Breast epithelium (tissue), 3 donors: Measurements from ENCODE around the gene PGS1.

Experiments used
- POLR2A ChIP-seq: fragments of 450-650 bp; IDR thresholded peaks from one replicate; pipeline ENCODE4 v1.6.1; 2016; ENCODE audit warnings: antibody characterized with exemption, mild to moderate bottlenecking, moderate library complexity
- POLR2AphosphoS5 ChIP-seq, 3 donors: sonication (generic); formaldehyde crosslinking; IDR thresholded peaks; one replicate each; pipeline ENCODE4 v1.6.1; 2017; ENCODE audit warnings: antibody characterized with exemption in 3 of 3
- TF ChIP-seq, protein P1 (sequence below), 3 donors: fragments of 450-650 bp; IDR thresholded peaks; one replicate each; pipeline ENCODE4 v1.5.1; 2016 to 2017; ENCODE audit warnings: antibody characterized with exemption in 3 of 3, mild to moderate bottlenecking in 3 of 3, moderate library complexity in 3 of 3

DNA sequence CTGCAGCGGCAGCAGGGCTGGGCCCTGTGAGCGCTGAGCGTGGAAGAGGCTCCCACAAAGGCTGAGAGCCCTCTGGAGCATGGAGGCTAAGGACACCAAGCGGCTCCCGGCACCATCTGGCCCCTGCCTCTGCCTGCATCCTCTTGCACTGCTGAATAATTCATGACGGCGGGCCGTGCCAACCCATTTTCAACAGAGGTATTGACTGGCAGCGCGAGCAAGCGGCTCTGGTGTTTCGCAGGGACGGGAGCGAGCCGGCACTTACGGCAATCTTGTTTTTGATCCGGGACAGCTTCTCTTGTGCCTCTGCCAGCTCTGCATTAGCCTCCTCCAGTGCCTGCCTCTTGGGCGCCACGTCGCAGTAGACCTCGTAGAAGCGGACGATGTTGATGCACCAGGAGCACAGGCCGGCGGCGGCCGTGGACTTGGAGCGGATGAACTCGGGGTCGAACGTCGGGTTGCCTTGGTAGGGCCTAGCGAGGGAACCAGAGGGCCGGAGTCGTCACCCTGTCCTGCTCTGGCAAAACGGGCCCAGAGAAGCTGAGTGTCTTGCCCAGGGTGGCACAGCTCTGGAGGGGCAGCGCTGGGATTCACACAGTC, 80.4 kb downstream of the PGS1 start:
- TF ChIP-seq, protein P1, sequence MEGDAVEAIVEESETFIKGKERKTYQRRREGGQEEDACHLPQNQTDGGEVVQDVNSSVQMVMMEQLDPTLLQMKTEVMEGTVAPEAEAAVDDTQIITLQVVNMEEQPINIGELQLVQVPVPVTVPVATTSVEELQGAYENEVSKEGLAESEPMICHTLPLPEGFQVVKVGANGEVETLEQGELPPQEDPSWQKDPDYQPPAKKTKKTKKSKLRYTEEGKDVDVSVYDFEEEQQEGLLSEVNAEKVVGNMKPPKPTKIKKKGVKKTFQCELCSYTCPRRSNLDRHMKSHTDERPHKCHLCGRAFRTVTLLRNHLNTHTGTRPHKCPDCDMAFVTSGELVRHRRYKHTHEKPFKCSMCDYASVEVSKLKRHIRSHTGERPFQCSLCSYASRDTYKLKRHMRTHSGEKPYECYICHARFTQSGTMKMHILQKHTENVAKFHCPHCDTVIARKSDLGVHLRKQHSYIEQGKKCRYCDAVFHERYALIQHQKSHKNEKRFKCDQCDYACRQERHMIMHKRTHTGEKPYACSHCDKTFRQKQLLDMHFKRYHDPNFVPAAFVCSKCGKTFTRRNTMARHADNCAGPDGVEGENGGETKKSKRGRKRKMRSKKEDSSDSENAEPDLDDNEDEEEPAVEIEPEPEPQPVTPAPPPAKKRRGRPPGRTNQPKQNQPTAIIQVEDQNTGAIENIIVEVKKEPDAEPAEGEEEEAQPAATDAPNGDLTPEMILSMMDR (IDR thresholded peaks at IDR 0.05) = no peak
- TF ChIP-seq POLR2A (no peak), POLR2AphosphoS5 (IDR thresholded peaks at IDR 0.05) (no peak)
